Right lobe of liver (tissue), 6 donors: ENCODE results near the gene SRCIN1. TPM values are rescaled to one million over a fixed set of nuclear protein-coding genes. Genes with fewer than 3 reads are reported as not detected.
"Not testable (repeated sequence)": the region's sequence is repeated elsewhere in the genome, so short reads cannot be mapped to it uniquely, and the experiment has no call there.

ENCODE experiments used
- ATAC-seq, 4 donors: fragments of 200-7000 bp; cut with Tn5 transposase; one replicate each; pipeline ENCODE4 v1.9.1; 2020; ENCODE audit warnings: mild to moderate bottlenecking in 4 of 4, moderate library complexity in 4 of 4
- DNase-seq, 3 donors: peaks; one replicate each; pipeline ENCODE4 v3.0.0-alpha.2; 2020
- H3K27ac ChIP-seq, 3 donors: fragments of 200-600 bp; one replicate each; pipeline ENCODE4 v1.8.0; 2022
- H3K27me3 ChIP-seq, 2 donors: fragments of 200-600 bp; one replicate each; pipeline ENCODE4 v1.8.0; 2022
- H3K36me3 ChIP-seq, 4 donors: fragments of 200-600 bp; sonication (generic) in 1 of 4; one replicate each; pipeline versions ENCODE4 v1.5.1 to v1.8.0; 2017 to 2022; ENCODE audit warnings: control low read depth in 1 of 4
- H3K4me1 ChIP-seq, 4 donors: fragments of 200-600 bp; sonication (generic) in 1 of 4; one replicate each; pipeline versions ENCODE4 v1.5.1 to v1.8.0; 2017 to 2022; ENCODE audit warnings: control low read depth in 1 of 4
- H3K4me3 ChIP-seq, 3 donors: fragments of 200-600 bp; one replicate each; pipeline ENCODE4 v1.8.0; 2022
- H3K9me3 ChIP-seq, 4 donors: fragments of 200-600 bp; sonication (generic) in 1 of 4; one replicate each; pipeline versions ENCODE4 v1.5.1 to v1.8.0; 2017 to 2022; ENCODE audit warnings: control low read depth in 1 of 4
- POLR2A ChIP-seq: fragments of 450-650 bp; IDR thresholded peaks from one replicate; pipeline ENCODE4 v1.6.1; 2017; ENCODE audit warnings: antibody characterized with exemption, mild to moderate bottlenecking
- WGBS: methylation state at CpG from one replicate; pipeline ENCODE4 v1.1.6; 2018; ENCODE audit warnings: low coverage, low lambda C conversion rate; ENCODE audit not compliant: insufficient coverage; ENCODE audit errors: missing lambda C conversion rate; 5-methylcytosine and 5-hydroxymethylcytosine counted together
- intact Hi-C, 2 donors: fragments of 100-400 bp; cut with DNase I; formaldehyde crosslinking; loops; one replicate each; pipeline versions ENCODE4 v1.11.2 to v1.14.1; 2022
- total RNA-seq, 6 experiments: library from RNA; depleted of rRNA in 2 of 6; stranded (reverse); fragments of >200 nt in 2 of 6; fragmentation: NEBNext Ultra II Directional in 3 of 6; extraction: Animal tissue kit (Norgen Biotek cat#: 25700) in 3 of 6; gene quantifications; one replicate each; pipeline versions ENCODE4 v1.1.0 to v1.2.4, GENCODE V29; 2016 to 2023
- TF ChIP-seq, protein P1 (sequence below), 4 donors: fragments of 200-600 bp in 3 of 4; fragments of 450-650 bp in 1 of 4; IDR thresholded peaks; one replicate each; pipeline versions ENCODE4 v1.5.1 to v1.8.0; 2016 to 2022; ENCODE audit warnings: antibody characterized with exemption in 4 of 4, mild to moderate bottlenecking in 2 of 4
- donor health status: DM: no; HTN: yes; CAD: no.
- donor health status: DM: no; HTN: no; CAD: no.
- donor health status: DM: no; HTN: no; CAD: no.
- donor health status: DM: no; HTN: yes; CAD: no.
- donor health status: DM: no; HTN: yes; CAD: no.

SRCIN1 gene
- total RNA-seq, 6 experiments from 2014 or later: 5.6 to 17.6 (median 11.5) TPM

DNA sequence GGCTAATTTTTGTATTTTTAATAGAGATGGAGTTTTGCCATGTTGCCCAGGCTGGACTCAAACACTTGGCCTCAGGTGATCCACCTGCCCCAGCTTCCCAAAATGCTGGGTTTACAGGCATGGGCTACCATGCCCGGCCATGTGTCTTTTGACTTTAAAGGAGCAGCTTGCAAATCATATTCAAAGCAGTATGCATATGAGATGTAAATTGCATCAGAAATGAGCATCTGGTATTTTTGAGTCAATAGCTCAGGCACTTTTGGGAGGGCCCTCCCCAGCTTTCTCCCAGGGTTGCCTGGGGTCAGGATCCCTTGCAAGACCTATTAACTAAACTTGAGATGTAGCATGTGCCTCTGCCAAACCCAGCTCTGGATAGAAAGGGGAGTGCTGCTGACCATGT is 47.5 kb upstream of the SRCIN1 start:
- intact Hi-C loops: no loop called here
- 80% methylated on average over 1 of the region's 1 CpG for WGBS
- Histone ChIP-seq H3K9me3 (no peaks in the 10 kb centered on the region), H3K36me3 (no peaks in the 10 kb centered on the region), H3K27ac (no peak overlapping the region), H3K4me1 (no peaks in the 10 kb centered on the region), H3K27me3 (no peaks in the 10 kb centered on the region), H3K4me3 (no peak overlapping the region)
- peak in 1 of 3 donors; percentile 8 for DNase-seq
- TF ChIP-seq, protein P1, sequence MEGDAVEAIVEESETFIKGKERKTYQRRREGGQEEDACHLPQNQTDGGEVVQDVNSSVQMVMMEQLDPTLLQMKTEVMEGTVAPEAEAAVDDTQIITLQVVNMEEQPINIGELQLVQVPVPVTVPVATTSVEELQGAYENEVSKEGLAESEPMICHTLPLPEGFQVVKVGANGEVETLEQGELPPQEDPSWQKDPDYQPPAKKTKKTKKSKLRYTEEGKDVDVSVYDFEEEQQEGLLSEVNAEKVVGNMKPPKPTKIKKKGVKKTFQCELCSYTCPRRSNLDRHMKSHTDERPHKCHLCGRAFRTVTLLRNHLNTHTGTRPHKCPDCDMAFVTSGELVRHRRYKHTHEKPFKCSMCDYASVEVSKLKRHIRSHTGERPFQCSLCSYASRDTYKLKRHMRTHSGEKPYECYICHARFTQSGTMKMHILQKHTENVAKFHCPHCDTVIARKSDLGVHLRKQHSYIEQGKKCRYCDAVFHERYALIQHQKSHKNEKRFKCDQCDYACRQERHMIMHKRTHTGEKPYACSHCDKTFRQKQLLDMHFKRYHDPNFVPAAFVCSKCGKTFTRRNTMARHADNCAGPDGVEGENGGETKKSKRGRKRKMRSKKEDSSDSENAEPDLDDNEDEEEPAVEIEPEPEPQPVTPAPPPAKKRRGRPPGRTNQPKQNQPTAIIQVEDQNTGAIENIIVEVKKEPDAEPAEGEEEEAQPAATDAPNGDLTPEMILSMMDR (IDR thresholded peaks at IDR 0.05): no peak
- no peak for TF ChIP-seq POLR2A
- no peak for ATAC-seq

- WGBS: 92% methylated on average over 10 of the region's 11 CpGs
- DNase-seq, H3K27ac ChIP-seq, H3K36me3 ChIP-seq, H3K9me3 ChIP-seq, H3K4me1 ChIP-seq, intact Hi-C loops, H3K4me3 ChIP-seq, H3K27me3 ChIP-seq, ATAC-seq: not testable (repeated sequence)
These were observed 45.0 kb upstream of the SRCIN1 start for GRCh38 chr17:38650653-38651173.

DNA sequence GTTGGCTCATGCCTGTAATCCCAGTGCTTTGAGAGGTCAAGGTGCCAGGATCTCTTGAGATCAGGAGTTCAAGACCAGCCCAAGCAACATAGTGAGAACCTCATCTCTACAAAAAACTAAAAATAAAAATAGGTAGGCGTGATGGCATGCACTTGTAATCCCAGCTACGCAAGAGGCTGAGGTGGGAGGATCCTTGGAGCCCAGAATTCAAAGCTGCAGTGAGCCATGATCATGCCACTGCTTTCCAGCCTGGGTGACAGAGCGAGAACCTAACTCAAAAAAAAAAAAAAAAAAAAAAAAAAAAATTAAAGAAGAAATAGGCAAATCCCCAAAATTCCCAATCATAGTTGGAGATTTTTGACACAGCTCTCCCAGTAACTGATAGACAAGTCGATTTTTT is 32.2 kb upstream of the SRCIN1 start:
- WGBS: 84% methylated on average over 4 of the region's 4 CpGs
- Histone ChIP-seq H3K36me3 (no peaks in the 10 kb centered on the region), H3K27ac (no peak overlapping the region), H3K9me3 (no peaks in the 10 kb centered on the region), H3K27me3 (no peaks in the 10 kb centered on the region), H3K4me3 (no peak overlapping the region), H3K4me1 (no peaks in the 10 kb centered on the region)
- DNase-seq: no peak
- no peak for TF ChIP-seq POLR2A
- TF ChIP-seq, protein P1 (IDR thresholded peaks at IDR 0.05): no peak
- intact Hi-C loops: no loop called here
- no peak for ATAC-seq

GRCh38 chr17:38636054-38636453 is 30.3 kb upstream of the SRCIN1 start:
- Histone ChIP-seq H3K36me3 (no peaks in the 10 kb centered on the region), H3K9me3 (no peaks in the 10 kb centered on the region), H3K27ac (no peak overlapping the region), H3K4me1 (no peaks in the 10 kb centered on the region), H3K27me3 (no peaks in the 10 kb centered on the region), H3K4me3 (no peak overlapping the region)
- TF ChIP-seq, protein P1 (IDR thresholded peaks at IDR 0.05): no peak
- TF ChIP-seq POLR2A: no peak
- 75% methylated on average over 8 of the region's 9 CpGs for WGBS
- no peak for ATAC-seq
- intact Hi-C loops: no loop called here
- DNase-seq: peak in 1 of 3 donors; percentile 22

- Histone ChIP-seq H3K4me3 (no peak overlapping the region), H3K27me3 (no peaks in the 10 kb centered on the region), H3K9me3 (no peaks in the 10 kb centered on the region), H3K36me3 (no peaks in the 10 kb centered on the region), H3K27ac (no peak overlapping the region), H3K4me1 (no peaks in the 10 kb centered on the region)
- DNase-seq: no peak
- ATAC-seq: no peak
- TF ChIP-seq POLR2A: no peak
- TF ChIP-seq, protein P1 (IDR thresholded peaks at IDR 0.05): no peak
- 75% methylated on average over 6 of the region's 6 CpGs for WGBS
- intact Hi-C loops: no loop called here
These were observed 26.6 kb upstream of the SRCIN1 start for GRCh38 chr17:38632334-38632733.
